Sigmoid colon (tissue), 7 donors: Measurements from ENCODE around the gene IGDCC3. TPM values are rescaled to one million over a fixed set of nuclear protein-coding genes. Genes with fewer than 3 reads are reported as not detected.
A peak's percentile ranks its signal among the peaks of the same experiment; 100 is the strongest.

Experiments used
- DNase-seq: peaks from one replicate; pipeline ENCODE4 v3.0.0-alpha.2; 2019
- H3K27ac ChIP-seq, 4 donors: fragments of 200-600 bp; sonication (generic); one replicate each; pipeline ENCODE4 v1.5.1; 2016 to 2019; ENCODE audit warnings: mild to moderate bottlenecking in 1 of 4
- H3K27me3 ChIP-seq, 3 donors: fragments of 200-600 bp; sonication (generic); one replicate each; pipeline ENCODE4 v1.5.1; 2019; ENCODE audit warnings: mild to moderate bottlenecking in 1 of 3
- H3K36me3 ChIP-seq, 4 donors: fragments of 200-600 bp; sonication (generic); one replicate each; pipeline ENCODE4 v1.5.1; 2016 to 2019
- H3K4me1 ChIP-seq, 4 donors: fragments of 200-600 bp; sonication (generic); one replicate each; pipeline ENCODE4 v1.5.1; 2017 to 2019
- H3K4me3 ChIP-seq, 4 donors: fragments of 200-600 bp; sonication (generic); one replicate each; pipeline ENCODE4 v1.5.1; 2017 to 2019; ENCODE audit warnings: mild to moderate bottlenecking in 2 of 4, moderate library complexity in 1 of 4
- H3K9me3 ChIP-seq, 4 donors: fragments of 200-600 bp in 3 of 4; sonication (generic) in 3 of 4; one replicate each; pipeline versions ENCODE4 v1.5.1 to v1.6.1; 2013 to 2019
- CTCF ChIP-seq, 4 experiments: fragments of 450-650 bp in 3 of 4; fragments of 200-600 bp in 1 of 4; IDR thresholded peaks; one replicate each; pipeline ENCODE4 v1.5.1; 2016 to 2019; ENCODE audit warnings: antibody characterized with exemption in 4 of 4, mild to moderate bottlenecking in 3 of 4, moderate library complexity in 2 of 4
- EP300 ChIP-seq, 4 donors: sonication (generic); formaldehyde crosslinking; IDR thresholded peaks; one replicate each; pipeline ENCODE4 v1.6.1; 2017; ENCODE audit warnings: antibody characterized with exemption in 4 of 4
- POLR2A ChIP-seq, 2 donors: fragments of 450-650 bp; IDR thresholded peaks; one replicate each; pipeline ENCODE4 v1.6.1; 2016; ENCODE audit warnings: antibody characterized with exemption in 2 of 2, mild to moderate bottlenecking in 2 of 2, moderate library complexity in 2 of 2
- POLR2AphosphoS5 ChIP-seq, 4 donors: sonication (generic); formaldehyde crosslinking; IDR thresholded peaks; one replicate each; pipeline ENCODE4 v1.6.1; 2017; ENCODE audit warnings: antibody characterized with exemption in 4 of 4
- WGBS, 2 donors: extraction: QIAGEN DNeasy Blood & Tissue Kit; methylation state at CpG; one replicate each; pipeline ENCODE4 v1.1.7; 2013; 5-methylcytosine and 5-hydroxymethylcytosine counted together
- intact Hi-C: fragments of 100-400 bp; cut with DNase I; formaldehyde crosslinking; loops from one replicate; pipeline ENCODE4 v1.15.1; 2023
- polyA plus RNA-seq, 3 donors: library from polyadenylated mRNA; stranded (reverse); fragments of 200-250 nt; gene quantifications; one replicate each; pipeline ENCODE4 v1.2.3, GENCODE V29; 2013
- total RNA-seq, 4 donors: library from RNA; depleted of rRNA; stranded (reverse); fragments of >200 nt; gene quantifications; one replicate each; pipeline ENCODE4 v1.1.0, GENCODE V29; 2016
- donor health status: healthy with polysubstance abuse.
- donor health status: Bipolar disorder and iron deficiency.
- donor health status: healthy.

IGDCC3 gene
- total and polyA plus RNA-seq, 7 donors: under 0.01 to 0.55 (median 0.12) TPM; not detected in 2

- no peaks in the 10 kb centered on the region for H3K9me3 ChIP-seq
- TF ChIP-seq POLR2AphosphoS5 (IDR thresholded peaks at IDR 0.05) (no peak), EP300 (IDR thresholded peaks at IDR 0.05) (no peak), CTCF (IDR thresholded peaks at IDR 0.05) (no peak), POLR2A (IDR thresholded peaks at IDR 0.05) (no peak)
- no peak overlapping the region for H3K4me3 ChIP-seq
- no peaks in the 10 kb centered on the region for H3K27me3 ChIP-seq
- peaks cover 0 to 13% (median 8%) of the 10 kb centered on the region in 4 donors for H3K4me1 ChIP-seq
- intact Hi-C loops: no loop called here
- DNase-seq: no peak
- H3K27ac ChIP-seq: no peak overlapping the region
- H3K36me3 ChIP-seq: no peaks in the 10 kb centered on the region
- WGBS, 2 donors: 78 to 87% methylated on average over 2 of the region's 2 CpGs
These were observed 51.0 kb downstream of the IGDCC3 start for GRCh38 chr15:65326818-65327217.

GRCh38 chr15:65326117-65326526, 51.7 kb downstream of the IGDCC3 start:
- Histone ChIP-seq H3K27me3 (no peaks in the 10 kb centered on the region), H3K36me3 (no peaks in the 10 kb centered on the region), H3K4me1 (peaks cover 0 to 13% (median 8%) of the 10 kb centered on the region in 4 donors), H3K4me3 (no peak overlapping the region), H3K27ac (no peak overlapping the region), H3K9me3 (no peaks in the 10 kb centered on the region)
- intact Hi-C loops: no loop called here
- TF ChIP-seq EP300 (IDR thresholded peaks at IDR 0.05) (no peak), POLR2A (IDR thresholded peaks at IDR 0.05) (no peak), POLR2AphosphoS5 (IDR thresholded peaks at IDR 0.05) (no peak), CTCF (IDR thresholded peaks at IDR 0.05) (no peak)
- 10 to 29% methylated on average over 12 of the region's 12 CpGs for WGBS, 2 donors
- peak; percentile 74 for DNase-seq

- DNase-seq: peak; percentile 96
- peak overlapping the region in 3 of 4 donors; percentile 49 to 57 (median 53) for H3K27ac ChIP-seq
- no peaks in the 10 kb centered on the region for H3K27me3 ChIP-seq
- peaks cover 0 to 13% (median 8%) of the 10 kb centered on the region in 4 donors for H3K4me1 ChIP-seq
- H3K9me3 ChIP-seq: no peaks in the 10 kb centered on the region
- WGBS, 2 donors: 20 to 24% methylated on average over 9 of the region's 9 CpGs
- H3K4me3 ChIP-seq: no peak overlapping the region
- intact Hi-C loops: no loop called here
- peak in 1 of 4 donors; percentile 70 for TF ChIP-seq EP300 (IDR thresholded peaks at IDR 0.05)
- no peak for TF ChIP-seq CTCF (IDR thresholded peaks at IDR 0.05)
- TF ChIP-seq POLR2AphosphoS5 (IDR thresholded peaks at IDR 0.05): peak; percentile 77 to 91 (median 88)
- no peaks in the 10 kb centered on the region for H3K36me3 ChIP-seq
These were observed 54.7 kb downstream of the IGDCC3 start for GRCh38 chr15:65323071-65323511.

GRCh38 chr15:65318870-65319356, 58.9 kb downstream of the IGDCC3 start:
- intact Hi-C loops: loop anchor here (1.0 kb wide), 1 partner anchor 66 kb away; no protein-coding TSS in a partner anchor
- no peaks in the 10 kb centered on the region for H3K36me3 ChIP-seq
- WGBS, 2 donors: 34 to 37% methylated on average over 5 of the region's 5 CpGs
- peaks cover 0 to 13% (median 8%) of the 10 kb centered on the region in 4 donors for H3K4me1 ChIP-seq
- TF ChIP-seq POLR2A (IDR thresholded peaks at IDR 0.05) (no peak), CTCF (IDR thresholded peaks at IDR 0.05) (peak; percentile 89 to 95 (median 92)), POLR2AphosphoS5 (IDR thresholded peaks at IDR 0.05) (no peak), EP300 (IDR thresholded peaks at IDR 0.05) (no peak)
- H3K9me3 ChIP-seq: no peaks in the 10 kb centered on the region
- DNase-seq: peak; percentile 89
- no peaks in the 10 kb centered on the region for H3K27me3 ChIP-seq
- H3K27ac ChIP-seq: no peak overlapping the region
- H3K4me3 ChIP-seq: no peak overlapping the region
